ENCODE measurements around the gene CDH4. TPM values are rescaled to one million over a fixed set of nuclear protein-coding genes. Genes with fewer than 3 reads are reported as not detected.

CDH4 gene
- total RNA-seq, 4 donors from 2014 or later, result under 0.01 to 0.56 (median 0.19) TPM; not detected in 1

- no peak for TF ChIP-seq CTCF (IDR thresholded peaks at IDR 0.05)
- ATAC-seq (ENCODE audit: low FRiP score), result no peak
- no peak for DNase-seq (ENCODE audit: low spot score)
Measured at GRCh38 chr20:61220131-61220530, 31.9 kb upstream of the CDH4 start.

DNA sequence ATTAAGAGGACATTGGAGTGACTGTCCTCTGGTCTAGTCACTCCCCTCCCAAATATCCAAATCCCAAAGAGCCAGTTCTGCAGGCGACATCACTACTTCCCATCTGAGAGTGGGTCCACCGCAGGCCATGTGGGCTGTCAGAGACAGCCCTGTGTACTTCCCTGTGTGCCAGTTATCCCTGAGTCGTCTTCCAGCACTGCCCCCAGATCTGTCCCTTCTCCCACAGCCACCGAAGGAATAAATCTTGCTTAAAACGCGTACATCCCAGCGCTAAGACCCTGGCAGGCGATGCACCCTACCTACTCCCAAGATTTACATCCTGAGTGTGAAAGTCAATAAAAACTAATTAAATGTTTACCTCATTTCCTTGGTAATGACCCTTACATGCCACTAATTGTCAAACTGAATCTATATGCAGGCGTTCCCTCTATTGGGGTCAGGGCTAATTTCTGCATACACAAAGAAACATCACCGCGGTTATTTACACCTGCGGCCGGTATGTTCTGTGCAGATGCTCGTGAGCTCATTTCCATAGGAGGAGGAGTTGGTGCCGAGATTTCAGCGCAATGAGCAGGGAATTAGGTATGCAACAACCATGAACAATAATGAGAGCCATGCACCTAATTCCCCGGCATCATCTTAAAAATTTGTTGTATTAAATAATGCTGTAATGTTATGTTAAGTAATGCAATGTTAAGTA is 31.3 kb upstream of the CDH4 start:
- no peak for TF ChIP-seq CTCF (IDR thresholded peaks at IDR 0.05)
- DNase-seq (ENCODE audit: low spot score) (no peak), ATAC-seq (ENCODE audit: low FRiP score) (no peak)

- no peak for TF ChIP-seq CTCF (IDR thresholded peaks at IDR 0.05)
- ATAC-seq (ENCODE audit: low FRiP score) (no peak), DNase-seq (ENCODE audit: low spot score) (no peak)
Measured at GRCh38 chr20:61222699-61223098, 29.4 kb upstream of the CDH4 start.

GRCh38 chr20:61223121-61223520 is 28.9 kb upstream of the CDH4 start:
- ATAC-seq (ENCODE audit: low FRiP score), result no peak
- DNase-seq (ENCODE audit: low spot score), result no peak
- no peak for TF ChIP-seq CTCF (IDR thresholded peaks at IDR 0.05)

GRCh38 chr20:61230166-61230565 is 21.9 kb upstream of the CDH4 start:
- ATAC-seq (ENCODE audit: low FRiP score) (no peak), DNase-seq (ENCODE audit: low spot score) (no peak)
- TF ChIP-seq CTCF (IDR thresholded peaks at IDR 0.05), result no peak

DNA sequence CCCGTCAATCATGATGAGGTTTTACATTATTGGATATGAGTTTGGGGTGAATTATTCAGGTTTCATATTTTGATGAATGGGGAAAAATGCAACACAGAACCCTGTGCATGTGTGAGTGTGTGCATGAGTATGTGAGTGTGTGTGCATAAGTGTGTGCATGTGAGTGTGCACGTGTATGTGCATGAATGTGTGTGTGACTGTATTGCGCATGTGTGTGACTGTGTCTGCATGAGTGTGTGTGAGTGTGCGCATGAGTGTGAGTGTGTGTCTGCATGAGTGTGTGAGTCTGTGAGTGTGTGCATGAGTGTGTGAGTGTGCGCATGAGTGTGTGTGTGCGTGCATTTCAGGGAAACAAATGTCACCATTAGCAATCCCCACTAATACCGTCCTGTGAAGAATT is 18.5 kb upstream of the CDH4 start:
- TF ChIP-seq CTCF (IDR thresholded peaks at IDR 0.05), result no peak
- no peak for DNase-seq (ENCODE audit: low spot score)
- ATAC-seq (ENCODE audit: low FRiP score), result no peak

DNA sequence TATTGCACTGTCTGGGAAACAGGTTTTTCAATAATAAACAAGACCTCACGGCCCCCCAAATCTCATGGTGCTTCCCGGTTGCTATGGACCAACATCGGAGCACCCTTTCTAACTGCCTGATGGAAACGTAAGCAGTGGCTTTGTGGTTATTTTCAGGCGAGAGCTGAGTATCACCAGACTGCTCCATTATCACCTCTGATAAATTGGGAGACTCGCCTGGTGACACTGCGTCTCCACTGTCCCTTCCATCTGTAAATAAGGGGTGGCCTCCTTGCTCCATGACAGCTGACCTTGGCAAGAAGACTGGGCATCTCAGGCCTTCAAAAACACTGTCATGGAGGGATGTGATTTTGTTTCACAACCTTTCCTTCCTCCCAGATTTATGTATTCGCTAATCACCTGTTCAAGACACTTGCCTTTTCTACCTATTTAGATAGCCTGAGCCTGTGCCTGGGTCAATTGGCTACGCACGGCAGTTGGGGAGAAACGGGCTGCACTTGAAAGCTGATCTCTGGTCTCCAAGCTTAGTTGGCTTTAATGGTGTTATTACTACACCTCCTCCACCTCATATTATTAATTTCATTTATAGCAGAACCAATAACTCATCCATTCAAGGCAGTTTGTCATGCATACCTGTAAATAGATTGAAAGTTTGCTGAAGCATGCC is 17.7 kb upstream of the CDH4 start:
- TF ChIP-seq CTCF (IDR thresholded peaks at IDR 0.05), result no peak
- ATAC-seq (ENCODE audit: low FRiP score), result no peak

More for the DNA sequence above, 17.7 kb upstream of the CDH4 start:
- no peak for DNase-seq (ENCODE audit: low spot score)
